DOHH2 (cell line): ENCODE measurements around the gene AK3.

ENCODE experiments used
- H3F3A ChIP-seq: fragments of 200-600 bp; sonication (generic), shearing (Covaris generic); 2 replicates; pipeline ENCODE4 v1.6.0; 2016; ENCODE audit warnings: antibody characterized with exemption, mild to moderate bottlenecking; ENCODE audit not compliant: control insufficient read depth, insufficient read depth
- H3K27ac ChIP-seq: fragments of 200-600 bp; sonication (generic); 2 replicates; pipeline ENCODE4 v1.5.1; 2014; ENCODE audit warnings: low read depth, mild to moderate bottlenecking, low read length, moderate library complexity
- H3K27me3 ChIP-seq: fragments of 200-600 bp; sonication (generic); 2 replicates; pipeline ENCODE4 v1.6.1; 2014; ENCODE audit warnings: mild to moderate bottlenecking, low read length, mixed read lengths; ENCODE audit not compliant: control insufficient read depth
- H3K36me3 ChIP-seq: fragments of 200-600 bp; sonication (generic); 2 replicates; pipeline ENCODE4 v1.6.1; 2014; ENCODE audit warnings: mild to moderate bottlenecking, low read length, moderate library complexity, mixed read lengths; ENCODE audit not compliant: control insufficient read depth
- H3K4me1 ChIP-seq: fragments of 200-600 bp; sonication (generic); 2 replicates; pipeline ENCODE4 v1.6.1; 2014; ENCODE audit warnings: mild to moderate bottlenecking, low read length, mixed read lengths; ENCODE audit not compliant: control insufficient read depth
- H3K4me2 ChIP-seq: fragments of 200-600 bp; sonication (generic); 2 replicates; pipeline ENCODE4 v1.6.0; 2014; ENCODE audit warnings: mild to moderate bottlenecking, low read length, moderate library complexity
- H3K4me3 ChIP-seq: fragments of 200-600 bp; sonication (generic); 2 replicates; pipeline ENCODE4 v1.5.1; 2014; ENCODE audit warnings: mild to moderate bottlenecking, low read length, mixed read lengths
- H3K79me2 ChIP-seq: fragments of 200-600 bp; sonication (generic); 2 replicates; pipeline ENCODE4 v1.6.1; 2014; ENCODE audit warnings: mild to moderate bottlenecking, low read length, mixed read lengths; ENCODE audit not compliant: control insufficient read depth
- H3K9me2 ChIP-seq: fragments of 200-600 bp; sonication (generic); replicated peaks from 2 replicates; pipeline ENCODE4 v1.6.1; 2014; ENCODE audit warnings: mild to moderate bottlenecking, low read length, mixed read lengths; ENCODE audit not compliant: control insufficient read depth
- H3K9me3 ChIP-seq: fragments of 200-600 bp; sonication (generic); 2 replicates; pipeline ENCODE4 v1.6.1; 2014; ENCODE audit warnings: antibody characterized with exemption, low read length, mixed read lengths; ENCODE audit not compliant: control insufficient read depth, insufficient read depth
- H4K20me1 ChIP-seq: fragments of 200-600 bp; sonication (generic); 2 replicates; pipeline ENCODE4 v1.6.0; 2014; ENCODE audit warnings: low read depth, mild to moderate bottlenecking, antibody characterized with exemption, low read length, moderate library complexity; ENCODE audit not compliant: control insufficient read depth, insufficient read depth
- EZH2phosphoT487 ChIP-seq: fragments of 200-600 bp; sonication (generic); IDR thresholded peaks from 2 replicates; pipeline ENCODE4 v1.6.1; 2017; ENCODE audit warnings: borderline replicate concordance, mild to moderate bottlenecking, antibody characterized with exemption, low read length, moderate library complexity, mixed read lengths
- TF ChIP-seq, protein P1 (sequence below): fragments of 200-600 bp; sonication (generic); IDR thresholded peaks from one replicate; pipeline ENCODE4 v1.5.1; 2014; ENCODE audit warnings: antibody characterized with exemption, mild to moderate bottlenecking, low read depth, low read length; ENCODE audit not compliant: poor library complexity, severe bottlenecking

Gene AK3

GRCh38 chr9:4706021-4706420, 35.0 kb downstream of the AK3 start:
- Histone ChIP-seq H3K9me3 (no peaks in the 10 kb centered on the region), H3K36me3 (peaks cover 67% of the 10 kb centered on the region)
- TF ChIP-seq EZH2phosphoT487: no peak
- TF ChIP-seq, protein P1, sequence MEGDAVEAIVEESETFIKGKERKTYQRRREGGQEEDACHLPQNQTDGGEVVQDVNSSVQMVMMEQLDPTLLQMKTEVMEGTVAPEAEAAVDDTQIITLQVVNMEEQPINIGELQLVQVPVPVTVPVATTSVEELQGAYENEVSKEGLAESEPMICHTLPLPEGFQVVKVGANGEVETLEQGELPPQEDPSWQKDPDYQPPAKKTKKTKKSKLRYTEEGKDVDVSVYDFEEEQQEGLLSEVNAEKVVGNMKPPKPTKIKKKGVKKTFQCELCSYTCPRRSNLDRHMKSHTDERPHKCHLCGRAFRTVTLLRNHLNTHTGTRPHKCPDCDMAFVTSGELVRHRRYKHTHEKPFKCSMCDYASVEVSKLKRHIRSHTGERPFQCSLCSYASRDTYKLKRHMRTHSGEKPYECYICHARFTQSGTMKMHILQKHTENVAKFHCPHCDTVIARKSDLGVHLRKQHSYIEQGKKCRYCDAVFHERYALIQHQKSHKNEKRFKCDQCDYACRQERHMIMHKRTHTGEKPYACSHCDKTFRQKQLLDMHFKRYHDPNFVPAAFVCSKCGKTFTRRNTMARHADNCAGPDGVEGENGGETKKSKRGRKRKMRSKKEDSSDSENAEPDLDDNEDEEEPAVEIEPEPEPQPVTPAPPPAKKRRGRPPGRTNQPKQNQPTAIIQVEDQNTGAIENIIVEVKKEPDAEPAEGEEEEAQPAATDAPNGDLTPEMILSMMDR: no peak

DNA sequence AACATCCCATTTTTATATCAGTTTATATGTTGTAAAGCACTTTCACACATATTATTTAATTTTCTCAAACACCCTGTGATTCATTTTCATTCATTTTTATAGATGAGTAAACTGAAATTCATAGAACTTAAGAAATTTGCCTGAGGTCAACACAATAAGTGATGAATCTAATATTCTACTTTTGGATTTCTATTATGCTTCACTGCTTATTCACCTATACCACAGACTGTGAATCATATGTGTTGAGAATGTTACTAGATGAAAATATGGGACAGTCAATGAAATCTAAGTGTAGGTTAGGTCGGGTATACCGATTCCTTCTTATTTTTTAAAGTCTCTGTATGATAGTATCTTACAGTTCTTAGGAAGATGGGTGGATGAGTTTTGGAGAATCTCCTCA, 36.9 kb downstream of the AK3 start:
- peaks cover 73% of the 10 kb centered on the region for H3K36me3 ChIP-seq
- H3K9me3 ChIP-seq: no peaks in the 10 kb centered on the region
- H4K20me1 ChIP-seq: no peaks in the 10 kb centered on the region
- H3K4me2 ChIP-seq: no peak overlapping the region
- TF ChIP-seq, protein P1: no peak
- TF ChIP-seq EZH2phosphoT487: no peak
- H3K9me2 ChIP-seq: no peaks in the 10 kb centered on the region
- no peak overlapping the region for H3K4me3 ChIP-seq
- no peaks in the 10 kb centered on the region for H3K79me2 ChIP-seq
- H3F3A ChIP-seq: peaks cover 2% of the 10 kb centered on the region; the same call in 1 of the 2 replicates
- no peaks in the 10 kb centered on the region for H3K4me1 ChIP-seq
- no peaks in the 10 kb centered on the region for H3K27me3 ChIP-seq
- no peak overlapping the region for H3K27ac ChIP-seq

More at GRCh38 chr9:4706021-4706420, 35.0 kb downstream of the AK3 start:
- H3K9me2 ChIP-seq: no peaks in the 10 kb centered on the region
- no peak overlapping the region for H3K4me2 ChIP-seq
- no peak overlapping the region for H3K4me3 ChIP-seq
- H4K20me1 ChIP-seq: no peaks in the 10 kb centered on the region
- H3K27ac ChIP-seq: no peak overlapping the region
- H3F3A ChIP-seq: peaks cover 2% of the 10 kb centered on the region; the same call in 1 of the 2 replicates
- H3K79me2 ChIP-seq: no peaks in the 10 kb centered on the region
- H3K27me3 ChIP-seq: no peaks in the 10 kb centered on the region
- H3K4me1 ChIP-seq: no peaks in the 10 kb centered on the region

DNA sequence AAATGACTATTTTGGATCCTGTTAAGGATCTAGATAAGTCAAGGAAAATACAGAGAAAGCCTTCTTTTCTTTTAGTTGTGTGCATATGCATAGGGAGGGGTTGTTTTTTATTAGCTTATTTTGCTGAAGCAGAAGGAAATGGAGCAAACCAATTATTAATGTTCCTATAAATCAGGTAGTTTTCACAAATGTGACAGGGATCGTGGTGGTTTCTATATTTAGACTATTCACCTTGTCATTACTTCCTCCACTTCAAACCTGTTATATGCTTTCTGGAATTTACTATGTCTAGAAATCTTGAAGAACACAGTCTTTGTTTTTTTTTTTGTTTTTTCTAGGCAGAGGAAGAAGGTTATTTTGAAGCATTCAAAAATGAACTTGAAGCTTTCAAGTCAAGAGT, 39.5 kb downstream of the AK3 start:
- no peak for TF ChIP-seq EZH2phosphoT487
- TF ChIP-seq, protein P1: no peak
- H3K4me1 ChIP-seq: no peaks in the 10 kb centered on the region
- H3K9me2 ChIP-seq: no peaks in the 10 kb centered on the region
- H3K79me2 ChIP-seq: no peaks in the 10 kb centered on the region
- no peak overlapping the region for H3K4me3 ChIP-seq
- H3K4me2 ChIP-seq: no peak overlapping the region
- no peaks in the 10 kb centered on the region; the same call in 1 of the 2 replicates for H3F3A ChIP-seq
- no peaks in the 10 kb centered on the region for H3K9me3 ChIP-seq
- H3K27ac ChIP-seq: no peak overlapping the region
- no peaks in the 10 kb centered on the region for H3K27me3 ChIP-seq
- no peaks in the 10 kb centered on the region for H4K20me1 ChIP-seq
- H3K36me3 ChIP-seq: peaks cover 81% of the 10 kb centered on the region
